Measurements from ENCODE around the gene ABCB11.

The ABCB11 gene

GRCh38 chr2:169006665-169007064 lies 24.5 kb downstream of the ABCB11 start:
- no peak for TF ChIP-seq NFRKB (IDR thresholded peaks at IDR 0.05)
- TF ChIP-seq L3MBTL2 (conservative IDR thresholded peaks at IDR 0.05) = no peak
- TF ChIP-seq HDGF (IDR thresholded peaks at IDR 0.05; ENCODE audit: borderline replicate concordance) = no peak
- TF ChIP-seq SP1 (IDR thresholded peaks at IDR 0.05) = no peak
- TF ChIP-seq LEF1 (IDR thresholded peaks at IDR 0.05; ENCODE audit: borderline replicate concordance) = no peak
- TF ChIP-seq FOXM1 (IDR thresholded peaks at IDR 0.05; ENCODE audit: borderline replicate concordance) = no peak
- no peak for TF ChIP-seq FOXK2 (IDR thresholded peaks at IDR 0.05)
- TF ChIP-seq SUZ12 (IDR thresholded peaks at IDR 0.05) = no peak
- TF ChIP-seq, protein P1, sequence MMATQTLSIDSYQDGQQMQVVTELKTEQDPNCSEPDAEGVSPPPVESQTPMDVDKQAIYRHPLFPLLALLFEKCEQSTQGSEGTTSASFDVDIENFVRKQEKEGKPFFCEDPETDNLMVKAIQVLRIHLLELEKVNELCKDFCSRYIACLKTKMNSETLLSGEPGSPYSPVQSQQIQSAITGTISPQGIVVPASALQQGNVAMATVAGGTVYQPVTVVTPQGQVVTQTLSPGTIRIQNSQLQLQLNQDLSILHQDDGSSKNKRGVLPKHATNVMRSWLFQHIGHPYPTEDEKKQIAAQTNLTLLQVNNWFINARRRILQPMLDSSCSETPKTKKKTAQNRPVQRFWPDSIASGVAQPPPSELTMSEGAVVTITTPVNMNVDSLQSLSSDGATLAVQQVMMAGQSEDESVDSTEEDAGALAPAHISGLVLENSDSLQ (IDR thresholded peaks at IDR 0.05) = no peak
- no peak for TF ChIP-seq ZNF384 (IDR thresholded peaks at IDR 0.05)
- no peak for TF ChIP-seq FOXA1 (IDR thresholded peaks at IDR 0.05)
- no peak for TF ChIP-seq BHLHE40 (IDR thresholded peaks at IDR 0.05; ENCODE audit: borderline replicate concordance)
- no peak for TF ChIP-seq ELF4 (IDR thresholded peaks at IDR 0.05)
- TF ChIP-seq TARDBP (IDR thresholded peaks at IDR 0.05) = no peak
- CTCF ChIA-PET = no interaction called here
- POLR2A ChIA-PET = no interaction called here
- no peak for DNase-seq (ENCODE audit: extremely low spot score)

- no peak for TF ChIP-seq FOXM1 (IDR thresholded peaks at IDR 0.05; ENCODE audit: borderline replicate concordance)
- TF ChIP-seq ZNF384 (IDR thresholded peaks at IDR 0.05) = no peak
- TF ChIP-seq, protein P1 (IDR thresholded peaks at IDR 0.05) = no peak
- TF ChIP-seq CTBP1 (IDR thresholded peaks at IDR 0.05; ENCODE audit: borderline replicate concordance) = no peak
- TF ChIP-seq NFRKB (IDR thresholded peaks at IDR 0.05) = no peak
- TF ChIP-seq ELF4 (IDR thresholded peaks at IDR 0.05) = no peak
- TF ChIP-seq L3MBTL2 (conservative IDR thresholded peaks at IDR 0.05) = no peak
- TF ChIP-seq SP1 (IDR thresholded peaks at IDR 0.05) = no peak
- no peak for TF ChIP-seq ARNT (IDR thresholded peaks at IDR 0.05)
- TF ChIP-seq LEF1 (IDR thresholded peaks at IDR 0.05; ENCODE audit: borderline replicate concordance) = no peak
- no peak for TF ChIP-seq SUZ12 (IDR thresholded peaks at IDR 0.05)
- no peak for TF ChIP-seq HDGF (IDR thresholded peaks at IDR 0.05; ENCODE audit: borderline replicate concordance)
- TF ChIP-seq FOXA1 (IDR thresholded peaks at IDR 0.05) = no peak
- TF ChIP-seq BHLHE40 (IDR thresholded peaks at IDR 0.05; ENCODE audit: borderline replicate concordance) = no peak
- no peak for TF ChIP-seq FOXK2 (IDR thresholded peaks at IDR 0.05)
- TF ChIP-seq TARDBP (IDR thresholded peaks at IDR 0.05) = no peak
- no peak for DNase-seq (ENCODE audit: extremely low spot score)
- CTCF ChIA-PET = no interaction called here
- POLR2A ChIA-PET = no interaction called here
These were observed 25.1 kb downstream of the ABCB11 start for GRCh38 chr2:169005994-169006393.

DNA sequence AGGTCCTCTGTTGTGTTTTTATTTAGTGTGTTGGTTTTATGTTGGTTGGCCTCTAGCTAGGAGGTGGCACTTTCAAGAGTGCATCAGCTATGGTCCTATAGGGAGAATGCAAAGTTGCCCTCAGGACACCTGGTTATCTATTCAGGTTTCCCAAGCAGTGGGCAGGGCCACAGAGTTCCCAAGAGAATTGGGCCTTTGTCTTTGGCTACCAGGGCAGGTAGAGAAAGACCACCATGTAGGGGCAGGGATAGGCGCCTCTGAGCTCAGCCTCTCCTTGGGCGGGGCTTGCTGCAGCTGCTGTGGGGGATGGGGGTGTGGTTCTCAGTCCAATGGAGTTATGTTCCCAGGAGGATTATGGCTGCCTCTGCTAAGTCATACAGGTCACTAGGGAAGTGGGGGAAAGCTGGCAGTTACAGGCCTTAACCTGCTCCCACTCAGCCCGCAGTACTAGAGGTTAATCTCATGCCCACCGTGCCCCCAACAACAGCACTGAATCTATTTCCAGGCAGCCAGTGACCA lies 26.0 kb downstream of the ABCB11 start:
- TF ChIP-seq FOXK2 (IDR thresholded peaks at IDR 0.05) = no peak
- TF ChIP-seq LEF1 (IDR thresholded peaks at IDR 0.05; ENCODE audit: borderline replicate concordance) = no peak
- no peak for TF ChIP-seq CTBP1 (IDR thresholded peaks at IDR 0.05; ENCODE audit: borderline replicate concordance)
- no peak for TF ChIP-seq HDGF (IDR thresholded peaks at IDR 0.05; ENCODE audit: borderline replicate concordance)
- TF ChIP-seq BHLHE40 (IDR thresholded peaks at IDR 0.05; ENCODE audit: borderline replicate concordance) = no peak
- no peak for TF ChIP-seq ARNT (IDR thresholded peaks at IDR 0.05)
- TF ChIP-seq, protein P1 (IDR thresholded peaks at IDR 0.05) = no peak
- TF ChIP-seq L3MBTL2 (conservative IDR thresholded peaks at IDR 0.05) = no peak
- no peak for TF ChIP-seq SP1 (IDR thresholded peaks at IDR 0.05)
- no peak for TF ChIP-seq TARDBP (IDR thresholded peaks at IDR 0.05)
- no peak for TF ChIP-seq FOXA1 (IDR thresholded peaks at IDR 0.05)
- no peak for TF ChIP-seq ELF4 (IDR thresholded peaks at IDR 0.05)
- no peak for TF ChIP-seq ZNF384 (IDR thresholded peaks at IDR 0.05)
- no peak for TF ChIP-seq NFRKB (IDR thresholded peaks at IDR 0.05)
- no peak for TF ChIP-seq FOXM1 (IDR thresholded peaks at IDR 0.05; ENCODE audit: borderline replicate concordance)
- TF ChIP-seq SUZ12 (IDR thresholded peaks at IDR 0.05) = no peak
- ChIA-PET POLR2A (no interaction called here), CTCF (no interaction called here)
- no peak for DNase-seq (ENCODE audit: extremely low spot score)

GRCh38 chr2:169002161-169002738 lies 28.9 kb downstream of the ABCB11 start:
- CTCF ChIA-PET = no interaction called here
- no peak for DNase-seq (ENCODE audit: extremely low spot score)
- POLR2A ChIA-PET = no interaction called here
- TF ChIP-seq LEF1 (IDR thresholded peaks at IDR 0.05; ENCODE audit: borderline replicate concordance) (no peak), FOXK2 (IDR thresholded peaks at IDR 0.05) (no peak), ARNT (IDR thresholded peaks at IDR 0.05) (no peak), SP1 (IDR thresholded peaks at IDR 0.05) (no peak), FOXA1 (IDR thresholded peaks at IDR 0.05) (no peak), ELF4 (IDR thresholded peaks at IDR 0.05) (no peak), NFRKB (IDR thresholded peaks at IDR 0.05) (no peak), HDGF (IDR thresholded peaks at IDR 0.05; ENCODE audit: borderline replicate concordance) (no peak), TARDBP (IDR thresholded peaks at IDR 0.05) (no peak), FOXM1 (IDR thresholded peaks at IDR 0.05; ENCODE audit: borderline replicate concordance) (no peak), BHLHE40 (IDR thresholded peaks at IDR 0.05; ENCODE audit: borderline replicate concordance) (no peak)

DNA sequence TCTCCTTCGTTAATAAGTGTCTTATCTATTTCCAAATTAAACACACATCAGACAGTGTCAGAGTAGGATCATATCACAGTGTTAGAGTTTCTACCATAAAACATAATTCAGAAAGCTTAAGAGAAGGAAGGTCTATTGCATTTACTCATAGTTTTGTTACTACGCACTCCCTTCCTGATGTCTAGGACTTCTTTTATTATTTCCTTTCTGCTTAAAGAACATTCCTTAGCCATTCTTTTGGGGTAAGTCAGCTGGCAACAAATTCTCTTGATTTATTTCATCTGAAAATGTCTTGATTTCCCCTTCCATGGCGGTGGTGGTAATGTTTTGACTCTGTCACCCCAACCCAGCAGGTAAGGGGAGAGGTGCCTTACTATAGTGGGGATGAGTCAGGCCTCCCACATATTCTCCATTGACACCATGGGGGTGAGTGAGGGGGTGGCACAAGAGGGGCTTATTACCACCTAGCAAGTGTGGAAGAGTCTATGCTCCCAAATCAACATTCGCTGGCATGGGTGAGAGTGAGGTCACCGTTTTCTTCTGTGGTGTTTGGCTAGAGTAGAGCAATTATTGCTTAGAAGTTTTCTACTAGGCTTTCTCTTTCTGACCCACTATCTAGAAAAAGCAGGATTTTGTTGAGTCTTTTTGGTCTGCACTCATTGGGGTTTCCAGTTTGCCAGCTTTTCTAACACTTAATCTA lies 29.9 kb downstream of the ABCB11 start:
- TF ChIP-seq FOXM1 (IDR thresholded peaks at IDR 0.05; ENCODE audit: borderline replicate concordance) (no peak), ELF4 (IDR thresholded peaks at IDR 0.05) (no peak), SUZ12 (IDR thresholded peaks at IDR 0.05) (no peak), LEF1 (IDR thresholded peaks at IDR 0.05; ENCODE audit: borderline replicate concordance) (no peak), TARDBP (IDR thresholded peaks at IDR 0.05) (no peak), HDGF (IDR thresholded peaks at IDR 0.05; ENCODE audit: borderline replicate concordance) (no peak), SP1 (IDR thresholded peaks at IDR 0.05) (no peak), NFRKB (IDR thresholded peaks at IDR 0.05) (no peak), L3MBTL2 (conservative IDR thresholded peaks at IDR 0.05) (no peak), BHLHE40 (IDR thresholded peaks at IDR 0.05; ENCODE audit: borderline replicate concordance) (no peak), FOXK2 (IDR thresholded peaks at IDR 0.05) (no peak), FOXA1 (IDR thresholded peaks at IDR 0.05) (no peak), ZNF384 (IDR thresholded peaks at IDR 0.05) (no peak), CTBP1 (IDR thresholded peaks at IDR 0.05; ENCODE audit: borderline replicate concordance) (no peak), ARNT (IDR thresholded peaks at IDR 0.05) (no peak)
- TF ChIP-seq, protein P1 (IDR thresholded peaks at IDR 0.05) = no peak
- CTCF ChIA-PET = no interaction called here
- POLR2A ChIA-PET = no interaction called here
- DNase-seq (ENCODE audit: extremely low spot score) = no peak

All from HEK293T (cell line).